DOHH2 (cell line): Measurements from ENCODE around the gene SLC15A1.

Experiments used
- H3F3A ChIP-seq: fragments of 200-600 bp; sonication (generic), shearing (Covaris generic); 2 replicates; pipeline ENCODE4 v1.6.0; 2016; ENCODE audit warnings: antibody characterized with exemption, mild to moderate bottlenecking; ENCODE audit not compliant: control insufficient read depth, insufficient read depth
- H3K27ac ChIP-seq: fragments of 200-600 bp; sonication (generic); 2 replicates; pipeline ENCODE4 v1.5.1; 2014; ENCODE audit warnings: low read depth, mild to moderate bottlenecking, low read length, moderate library complexity
- H3K27me3 ChIP-seq: fragments of 200-600 bp; sonication (generic); 2 replicates; pipeline ENCODE4 v1.6.1; 2014; ENCODE audit warnings: mild to moderate bottlenecking, low read length, mixed read lengths; ENCODE audit not compliant: control insufficient read depth
- H3K36me3 ChIP-seq: fragments of 200-600 bp; sonication (generic); 2 replicates; pipeline ENCODE4 v1.6.1; 2014; ENCODE audit warnings: mild to moderate bottlenecking, low read length, moderate library complexity, mixed read lengths; ENCODE audit not compliant: control insufficient read depth
- H3K4me1 ChIP-seq: fragments of 200-600 bp; sonication (generic); 2 replicates; pipeline ENCODE4 v1.6.1; 2014; ENCODE audit warnings: mild to moderate bottlenecking, low read length, mixed read lengths; ENCODE audit not compliant: control insufficient read depth
- H3K4me2 ChIP-seq: fragments of 200-600 bp; sonication (generic); 2 replicates; pipeline ENCODE4 v1.6.0; 2014; ENCODE audit warnings: mild to moderate bottlenecking, low read length, moderate library complexity
- H3K4me3 ChIP-seq: fragments of 200-600 bp; sonication (generic); 2 replicates; pipeline ENCODE4 v1.5.1; 2014; ENCODE audit warnings: mild to moderate bottlenecking, low read length, mixed read lengths
- H3K79me2 ChIP-seq: fragments of 200-600 bp; sonication (generic); 2 replicates; pipeline ENCODE4 v1.6.1; 2014; ENCODE audit warnings: mild to moderate bottlenecking, low read length, mixed read lengths; ENCODE audit not compliant: control insufficient read depth
- H3K9me2 ChIP-seq: fragments of 200-600 bp; sonication (generic); replicated peaks from 2 replicates; pipeline ENCODE4 v1.6.1; 2014; ENCODE audit warnings: mild to moderate bottlenecking, low read length, mixed read lengths; ENCODE audit not compliant: control insufficient read depth
- H3K9me3 ChIP-seq: fragments of 200-600 bp; sonication (generic); 2 replicates; pipeline ENCODE4 v1.6.1; 2014; ENCODE audit warnings: antibody characterized with exemption, low read length, mixed read lengths; ENCODE audit not compliant: control insufficient read depth, insufficient read depth
- H4K20me1 ChIP-seq: fragments of 200-600 bp; sonication (generic); 2 replicates; pipeline ENCODE4 v1.6.0; 2014; ENCODE audit warnings: low read depth, mild to moderate bottlenecking, antibody characterized with exemption, low read length, moderate library complexity; ENCODE audit not compliant: control insufficient read depth, insufficient read depth
- CTCF ChIP-seq: fragments of 200-600 bp; sonication (generic); IDR thresholded peaks from one replicate; pipeline ENCODE4 v1.5.1; 2014; ENCODE audit warnings: antibody characterized with exemption, mild to moderate bottlenecking, low read depth, low read length; ENCODE audit not compliant: poor library complexity, severe bottlenecking
- EZH2phosphoT487 ChIP-seq: fragments of 200-600 bp; sonication (generic); IDR thresholded peaks from 2 replicates; pipeline ENCODE4 v1.6.1; 2017; ENCODE audit warnings: borderline replicate concordance, mild to moderate bottlenecking, antibody characterized with exemption, low read length, moderate library complexity, mixed read lengths

Gene SLC15A1

GRCh38 chr13:98752467-98753290 is at the start of gene SLC15A1:
Gene SLC15A1, minus strand, starts transcription at chr13:98752672. Its CDS starts 74 bp downstream, at chr13:98752598.
- no peaks in the 10 kb centered on the region for H3K36me3 ChIP-seq
- no peaks in the 10 kb centered on the region for H3K27me3 ChIP-seq
- no peaks in the 10 kb centered on the region for H3K4me1 ChIP-seq
- H4K20me1 ChIP-seq, result no peaks in the 10 kb centered on the region
- H3K9me2 ChIP-seq, result no peaks in the 10 kb centered on the region
- H3K79me2 ChIP-seq, result no peaks in the 10 kb centered on the region
- peaks cover 4% of the 10 kb centered on the region; the same call in 1 of the 2 replicates for H3K9me3 ChIP-seq
- H3K27ac ChIP-seq, result no peak within 1 kb of the TSS
- H3K4me2 ChIP-seq, result no peak within 1 kb of the TSS
- H3F3A ChIP-seq, result no peaks in the 10 kb centered on the region
- H3K4me3 ChIP-seq, result no peak within 1 kb of the TSS
- TF ChIP-seq CTCF, result no peak
- TF ChIP-seq EZH2phosphoT487, result no peak

- no peak overlapping the region for H3K4me2 ChIP-seq
- H3K9me3 ChIP-seq, result no peaks in the 10 kb centered on the region
- no peaks in the 10 kb centered on the region for H4K20me1 ChIP-seq
- H3K4me3 ChIP-seq, result no peak overlapping the region
- TF ChIP-seq CTCF (no peak), EZH2phosphoT487 (no peak)
- H3F3A ChIP-seq, result no peaks in the 10 kb centered on the region
- no peaks in the 10 kb centered on the region for H3K36me3 ChIP-seq
- H3K9me2 ChIP-seq, result no peaks in the 10 kb centered on the region
- H3K4me1 ChIP-seq, result no peaks in the 10 kb centered on the region
- no peaks in the 10 kb centered on the region for H3K79me2 ChIP-seq
- no peaks in the 10 kb centered on the region for H3K27me3 ChIP-seq
- no peak overlapping the region for H3K27ac ChIP-seq
Measured at GRCh38 chr13:98801626-98802418, 49.4 kb upstream of the SLC15A1 start.

- no peak for TF ChIP-seq EZH2phosphoT487
- TF ChIP-seq CTCF, result no peak
Measured at GRCh38 chr13:98800078-98800477, 47.6 kb upstream of the SLC15A1 start.

More at GRCh38 chr13:98800078-98800477, 47.6 kb upstream of the SLC15A1 start:
- H4K20me1 ChIP-seq, result no peaks in the 10 kb centered on the region
- no peak overlapping the region for H3K27ac ChIP-seq
- H3K4me1 ChIP-seq, result no peaks in the 10 kb centered on the region
- no peak overlapping the region for H3K4me2 ChIP-seq
- H3K9me3 ChIP-seq, result no peaks in the 10 kb centered on the region
- no peak overlapping the region for H3K4me3 ChIP-seq
- no peaks in the 10 kb centered on the region for H3K9me2 ChIP-seq
- H3K27me3 ChIP-seq, result no peaks in the 10 kb centered on the region
- no peaks in the 10 kb centered on the region for H3F3A ChIP-seq
- H3K79me2 ChIP-seq, result no peaks in the 10 kb centered on the region
- no peaks in the 10 kb centered on the region for H3K36me3 ChIP-seq
